Measurements from ENCODE around the gene KCNJ12. TPM values are rescaled to one million over a fixed set of nuclear protein-coding genes. Genes with fewer than 3 reads are reported as not detected.

Gene KCNJ12
- total and polyA plus RNA-seq, 4 donors = 0.67 to 6.6 (median 2.5) TPM

GRCh38 chr17:21388066-21388465, 11.9 kb downstream of the KCNJ12 start:
- no peak for TF ChIP-seq CTCF (IDR thresholded peaks at IDR 0.05; ENCODE audit: control extremely low read depth, extremely low read depth)

GRCh38 chr17:21388944-21389343, 12.8 kb downstream of the KCNJ12 start:
- DNase-seq (no peak), ATAC-seq (ENCODE audit: insufficient read depth, low FRiP score) (no peak)
- Histone ChIP-seq H3K27ac (ENCODE audit: low read depth in 1 of 2, low read length in 1 of 2) (no peak overlapping the region), H3K9me3 (ENCODE audit: control insufficient read depth in 4 of 4, insufficient read depth in 3 of 4, low read length in 3 of 4) (no peaks in the 10 kb centered on the region), H3K9ac (ENCODE audit: insufficient read depth in 1 of 2, low read length in 2 of 2) (no peak overlapping the region), H3K36me3 (ENCODE audit: control insufficient read depth in 4 of 4, insufficient read depth in 4 of 4, low read length in 4 of 4) (no peaks in the 10 kb centered on the region), H3K4me3 (no peak overlapping the region), H3K27me3 (ENCODE audit: control insufficient read depth in 3 of 3, insufficient read depth in 3 of 3, low read length in 2 of 3) (peaks cover 0 to 4% (median 0%) of the 10 kb centered on the region in 3 donors), H3K4me1 (ENCODE audit: control insufficient read depth in 5 of 5, insufficient read depth in 5 of 5, low read length in 5 of 5) (peaks cover 0 to 5% (median 0%) of the 10 kb centered on the region in 5 donors)
- WGBS, 2 donors = 87 to 89% methylated on average over 6 of the region's 6 CpGs
- no peak for TF ChIP-seq CTCF (IDR thresholded peaks at IDR 0.05; ENCODE audit: control extremely low read depth, extremely low read depth)

More at GRCh38 chr17:21388066-21388465, 11.9 kb downstream of the KCNJ12 start:
- WGBS, 2 donors = 76 to 78% methylated on average over 12 of the region's 12 CpGs
- Histone ChIP-seq H3K4me1 (ENCODE audit: control insufficient read depth in 5 of 5, insufficient read depth in 5 of 5, low read length in 5 of 5) (peaks cover 0 to 5% (median 0%) of the 10 kb centered on the region in 5 donors), H3K9ac (ENCODE audit: insufficient read depth in 1 of 2, low read length in 2 of 2) (no peak overlapping the region), H3K27ac (ENCODE audit: low read depth in 1 of 2, low read length in 1 of 2) (no peak overlapping the region), H3K27me3 (ENCODE audit: control insufficient read depth in 3 of 3, insufficient read depth in 3 of 3, low read length in 2 of 3) (peaks cover 0 to 4% (median 0%) of the 10 kb centered on the region in 3 donors), H3K9me3 (ENCODE audit: control insufficient read depth in 4 of 4, insufficient read depth in 3 of 4, low read length in 3 of 4) (no peaks in the 10 kb centered on the region), H3K4me3 (no peak overlapping the region), H3K36me3 (ENCODE audit: control insufficient read depth in 4 of 4, insufficient read depth in 4 of 4, low read length in 4 of 4) (no peaks in the 10 kb centered on the region)
- DNase-seq (no peak), ATAC-seq (ENCODE audit: insufficient read depth, low FRiP score) (no peak)

GRCh38 chr17:21389394-21389793, 13.2 kb downstream of the KCNJ12 start:
- peaks cover 0 to 5% (median 0%) of the 10 kb centered on the region in 5 donors for H3K4me1 ChIP-seq (ENCODE audit: control insufficient read depth in 5 of 5, insufficient read depth in 5 of 5, low read length in 5 of 5)
- no peaks in the 10 kb centered on the region for H3K9me3 ChIP-seq (ENCODE audit: control insufficient read depth in 4 of 4, insufficient read depth in 3 of 4, low read length in 3 of 4)
- H3K36me3 ChIP-seq (ENCODE audit: control insufficient read depth in 4 of 4, insufficient read depth in 4 of 4, low read length in 4 of 4) = no peaks in the 10 kb centered on the region
- no peak overlapping the region for H3K4me3 ChIP-seq
- TF ChIP-seq CTCF (IDR thresholded peaks at IDR 0.05; ENCODE audit: control extremely low read depth, extremely low read depth) = no peak
- no peak overlapping the region for H3K9ac ChIP-seq (ENCODE audit: insufficient read depth in 1 of 2, low read length in 2 of 2)
- DNase-seq (no peak), ATAC-seq (ENCODE audit: insufficient read depth, low FRiP score) (no peak)
- no peak overlapping the region for H3K27ac ChIP-seq (ENCODE audit: low read depth in 1 of 2, low read length in 1 of 2)
- 34 to 69% methylated on average over 7 of the region's 7 CpGs for WGBS, 2 donors
- no peaks in the 10 kb centered on the region for H3K27me3 ChIP-seq (ENCODE audit: control insufficient read depth in 3 of 3, insufficient read depth in 3 of 3, low read length in 2 of 3)

- no peaks in the 10 kb centered on the region for H3K9me3 ChIP-seq (ENCODE audit: control insufficient read depth in 4 of 4, insufficient read depth in 3 of 4, low read length in 3 of 4)
- H3K9ac ChIP-seq (ENCODE audit: insufficient read depth in 1 of 2, low read length in 2 of 2) = no peak overlapping the region
- no peak for TF ChIP-seq CTCF (IDR thresholded peaks at IDR 0.05; ENCODE audit: control extremely low read depth, extremely low read depth)
- no peak overlapping the region for H3K27ac ChIP-seq (ENCODE audit: low read depth in 1 of 2, low read length in 1 of 2)
- WGBS, 2 donors = 83 to 91% methylated on average over 9 of the region's 9 CpGs
- no peaks in the 10 kb centered on the region for H3K27me3 ChIP-seq (ENCODE audit: control insufficient read depth in 3 of 3, insufficient read depth in 3 of 3, low read length in 2 of 3)
- H3K4me1 ChIP-seq (ENCODE audit: control insufficient read depth in 5 of 5, insufficient read depth in 5 of 5, low read length in 5 of 5) = peaks cover 0 to 5% (median 0%) of the 10 kb centered on the region in 5 donors
- H3K4me3 ChIP-seq = no peak overlapping the region
- ATAC-seq (ENCODE audit: insufficient read depth, low FRiP score) = no peak
- no peak for DNase-seq
- no peaks in the 10 kb centered on the region for H3K36me3 ChIP-seq (ENCODE audit: control insufficient read depth in 4 of 4, insufficient read depth in 4 of 4, low read length in 4 of 4)
Observed at GRCh38 chr17:21390294-21390693, 14.1 kb downstream of the KCNJ12 start.
